Ammon's horn (tissue), 1 donor: ENCODE measurements around the gene KRTAP10-6.
"Not testable (repeated sequence)": the region's sequence is repeated elsewhere in the genome, so short reads cannot be mapped to it uniquely, and the experiment has no call there.

Experiments
- DNase-seq: peaks from one replicate; pipeline ENCODE4 v3.0.0-alpha.2; 2016; ENCODE audit warnings: low spot score

The KRTAP10-6 gene

GRCh38 chr21:44557491-44558328 lies 34.6 kb downstream of the KRTAP10-6 start:
- DNase-seq: no peak

- no peak for DNase-seq
Observed at GRCh38 chr21:44556879-44557278, 35.4 kb downstream of the KRTAP10-6 start.

DNA sequence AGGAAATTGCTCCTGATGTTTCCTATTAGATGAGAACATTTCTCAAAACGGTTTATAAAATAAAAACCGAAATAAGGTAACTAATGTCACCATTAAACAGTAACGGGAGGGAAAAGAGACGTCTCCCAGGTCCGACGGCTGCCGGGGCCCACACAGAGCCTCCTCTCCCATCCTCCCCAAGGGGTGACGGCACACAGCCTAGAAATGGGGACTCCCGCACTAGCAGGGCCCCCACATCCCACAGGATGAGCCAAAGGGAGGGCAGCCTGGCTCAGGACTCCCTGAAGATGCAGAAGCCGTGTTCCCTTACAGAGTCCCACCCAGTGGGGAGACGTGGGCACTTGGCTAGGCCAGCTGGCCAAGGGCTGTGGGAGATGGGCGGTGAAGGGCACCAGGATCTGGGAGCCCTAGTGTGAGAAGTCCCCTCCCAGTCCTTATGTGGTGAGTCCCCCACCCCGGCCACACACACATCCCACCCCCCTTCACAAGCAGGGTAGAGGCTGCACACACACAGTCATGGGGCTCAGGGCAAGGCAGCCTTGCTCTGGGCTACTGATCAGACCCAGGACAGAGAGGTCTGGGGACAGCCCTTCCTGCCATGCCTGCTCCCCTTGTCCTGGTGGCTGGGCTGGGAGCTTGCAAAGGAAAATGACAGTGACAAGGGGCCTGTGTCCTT lies 37.0 kb downstream of the KRTAP10-6 start:
- no peak for DNase-seq

DNA sequence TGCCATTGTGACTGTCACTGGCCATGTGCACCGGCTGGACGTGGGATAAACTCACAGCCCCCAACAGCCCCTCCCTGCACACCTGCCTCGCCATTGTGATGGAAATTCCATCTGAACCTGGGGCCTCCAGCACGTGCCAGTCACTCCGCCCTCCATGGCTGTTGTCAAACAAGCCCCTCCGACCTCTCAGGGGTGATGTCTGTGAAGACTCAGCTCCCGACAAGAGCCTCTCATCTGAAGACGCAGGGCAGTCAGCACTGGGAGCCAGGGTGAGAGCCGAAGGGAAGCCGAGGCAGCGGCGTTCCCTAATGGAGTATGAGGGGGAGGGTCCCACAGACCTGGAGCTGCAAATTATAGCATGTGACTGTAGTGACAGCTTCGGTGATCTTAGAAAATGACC lies 39.6 kb downstream of the KRTAP10-6 start:
- DNase-seq: no peak

- no peak for DNase-seq
Observed at GRCh38 chr21:44552136-44552535, 40.2 kb downstream of the KRTAP10-6 start.

GRCh38 chr21:44551340-44551961 lies 40.9 kb downstream of the KRTAP10-6 start, which contains the start of gene KRTAP10-2:
TSS of gene KRTAP10-2 (minus strand) at chr21:44551505. CDS start at chr21:44551458, 47 bp downstream.
- no peak for DNase-seq

DNA sequence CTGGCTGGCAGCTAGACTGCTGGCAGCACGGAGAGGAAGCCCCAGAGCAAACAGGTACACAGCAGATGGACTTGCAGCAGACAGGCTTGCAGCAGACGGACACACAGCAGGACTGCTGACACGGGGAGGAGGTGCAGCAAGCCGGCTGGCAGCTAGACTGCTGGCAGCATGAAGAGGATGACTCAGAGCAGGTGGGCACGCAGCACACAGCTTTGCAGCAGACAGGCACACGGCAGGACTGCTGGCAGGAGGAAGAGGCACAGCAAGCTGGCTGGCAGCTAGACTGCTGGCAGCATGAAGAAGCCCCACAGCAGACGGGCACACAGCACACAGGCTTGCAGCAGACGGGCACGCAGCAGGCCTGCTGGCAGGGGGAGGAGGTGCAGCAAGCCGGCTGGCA lies 41.5 kb downstream of the KRTAP10-6 start:
- no peak for DNase-seq

DNA sequence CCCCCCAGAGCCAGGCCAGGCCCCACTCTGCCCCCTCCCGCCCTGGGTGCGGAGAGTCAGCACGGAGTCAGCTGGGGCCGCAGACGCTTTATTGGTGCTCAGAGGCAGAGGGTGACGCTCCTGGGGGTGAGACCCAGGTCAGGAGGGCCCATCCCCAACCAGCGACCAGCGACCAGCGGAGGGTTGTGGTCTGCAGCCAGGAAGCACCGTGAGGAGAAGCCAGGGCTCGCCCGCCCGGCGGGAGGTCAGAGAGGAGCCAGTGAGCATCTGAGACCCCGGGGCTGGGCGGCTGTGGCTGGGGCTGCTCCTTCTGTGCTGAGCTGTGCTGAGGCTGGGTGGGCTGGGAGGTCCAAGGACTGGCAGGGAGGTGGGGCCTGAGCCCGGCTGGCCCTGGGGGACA lies 42.0 kb downstream of the KRTAP10-6 start:
- not testable (repeated sequence) for DNase-seq

DNA sequence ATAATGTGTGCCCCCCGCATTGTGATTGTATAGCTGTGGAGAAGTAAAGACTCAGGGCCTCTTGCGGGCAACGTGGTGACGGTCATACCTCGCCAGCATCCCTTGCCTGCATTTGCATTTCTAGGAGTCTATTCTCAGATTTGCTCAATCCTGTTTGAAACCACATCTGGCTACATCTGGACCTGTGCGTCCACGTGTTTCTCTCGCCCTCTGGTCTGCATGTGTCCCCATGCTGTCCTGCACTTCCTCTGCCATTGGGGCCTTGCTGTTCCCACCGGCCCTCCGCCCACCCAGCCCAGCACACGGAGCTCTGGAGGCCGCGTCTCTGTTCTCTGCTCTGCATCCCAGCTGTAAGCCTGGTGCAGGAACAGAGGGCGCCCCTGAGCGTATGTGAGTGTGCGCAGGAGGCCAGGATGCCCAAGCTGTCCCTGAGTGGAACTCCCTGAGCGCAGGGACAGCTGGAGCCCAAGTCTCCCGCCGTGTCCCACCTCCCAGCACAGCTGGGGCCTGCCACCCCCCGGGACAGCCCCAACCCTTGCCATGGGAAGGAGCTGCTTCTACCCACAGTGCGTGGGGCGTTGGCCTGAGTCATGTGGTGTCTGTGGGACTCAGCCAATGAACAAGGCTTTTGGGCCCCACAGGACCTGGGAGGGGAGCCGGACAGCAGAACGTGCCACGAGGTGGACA lies 42.6 kb downstream of the KRTAP10-6 start:
- no peak for DNase-seq

- DNase-seq: no peak
Observed at GRCh38 chr21:44548922-44549321, 43.4 kb downstream of the KRTAP10-6 start.

- DNase-seq: no peak
Observed at GRCh38 chr21:44548381-44548780, 43.9 kb downstream of the KRTAP10-6 start.

DNA sequence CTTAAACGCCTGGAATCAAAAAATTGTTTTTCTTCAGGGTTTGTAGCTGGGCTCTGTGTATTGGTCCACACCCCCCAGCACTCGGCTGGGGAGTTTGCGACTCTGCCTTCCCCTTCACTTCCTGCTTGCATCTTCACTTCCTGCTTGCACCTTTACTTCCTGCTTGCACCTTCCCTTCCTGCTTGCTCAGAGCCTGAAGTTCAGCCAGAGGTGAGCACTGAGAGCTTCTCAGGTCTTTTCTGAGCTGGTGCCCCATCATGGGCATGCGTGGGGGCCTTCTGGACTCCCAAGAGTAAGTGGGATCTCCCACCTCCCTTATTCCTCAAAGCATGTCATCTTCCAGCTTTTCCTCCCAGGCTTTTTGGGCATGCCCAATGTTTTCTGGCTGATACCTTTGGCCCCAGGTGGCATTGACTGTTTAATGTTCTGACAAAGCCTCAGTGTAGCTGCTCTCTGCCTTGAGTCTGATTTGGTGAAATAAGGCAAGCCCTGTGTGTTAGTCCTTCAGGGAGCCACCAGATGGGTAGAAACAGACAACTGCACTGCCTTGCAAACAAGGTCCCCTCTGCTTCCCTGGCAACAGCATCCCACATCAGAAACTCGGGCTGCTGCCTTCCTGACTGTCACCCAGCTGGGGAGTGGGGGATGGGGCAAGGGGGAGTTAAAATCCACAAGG lies 44.5 kb downstream of the KRTAP10-6 start:
- DNase-seq: no peak

DNA sequence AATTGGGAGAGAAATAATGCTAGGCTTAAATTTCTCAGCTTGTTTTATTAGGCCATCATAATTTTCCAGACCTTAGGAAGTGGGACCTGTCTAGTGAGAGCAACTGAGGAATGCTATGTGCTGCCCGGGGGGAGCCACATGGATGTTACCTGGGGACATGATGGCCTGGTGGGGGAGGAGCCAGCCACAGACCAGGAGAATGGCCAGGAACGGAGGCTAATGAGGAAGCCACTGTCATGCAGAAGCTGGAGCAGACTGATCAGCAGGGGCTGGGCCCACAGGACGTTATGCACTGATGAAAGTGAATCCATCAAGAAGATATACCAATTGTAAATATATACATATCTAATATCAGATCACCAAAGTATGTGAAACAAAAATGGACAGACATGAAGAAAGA lies 47.7 kb downstream of the KRTAP10-6 start:
- no peak for DNase-seq

DNA sequence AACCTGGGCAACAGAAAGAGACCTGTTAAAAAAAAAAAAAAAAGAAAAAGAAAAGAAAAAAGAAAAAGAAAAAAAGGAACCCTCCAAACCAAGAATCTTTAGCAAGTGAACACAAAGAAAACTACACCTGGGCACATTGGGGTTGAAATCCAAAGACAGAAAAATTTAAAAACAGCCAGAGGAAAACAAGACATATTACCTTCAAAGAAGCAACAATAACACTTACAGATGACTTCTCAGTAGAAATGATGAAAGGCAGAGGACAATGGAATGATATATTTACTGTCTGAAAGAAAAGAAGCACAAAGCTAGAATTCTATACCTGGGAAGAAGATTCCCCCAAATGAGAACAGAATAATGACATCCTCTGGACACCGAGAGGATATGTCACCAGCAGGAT lies 49.6 kb downstream of the KRTAP10-6 start:
- DNase-seq: no peak
